ENCODE data around the gene GABBR2.

The GABBR2 gene

GRCh38 chr9:98533132-98533531, 175.6 kb downstream of the GABBR2 start:
- H3K4me3 ChIP-seq (ENCODE audit: low read depth, low read length) = no peak overlapping the region
- DNase-seq (ENCODE audit: low read depth) = no peak
- TF ChIP-seq, protein P1, sequence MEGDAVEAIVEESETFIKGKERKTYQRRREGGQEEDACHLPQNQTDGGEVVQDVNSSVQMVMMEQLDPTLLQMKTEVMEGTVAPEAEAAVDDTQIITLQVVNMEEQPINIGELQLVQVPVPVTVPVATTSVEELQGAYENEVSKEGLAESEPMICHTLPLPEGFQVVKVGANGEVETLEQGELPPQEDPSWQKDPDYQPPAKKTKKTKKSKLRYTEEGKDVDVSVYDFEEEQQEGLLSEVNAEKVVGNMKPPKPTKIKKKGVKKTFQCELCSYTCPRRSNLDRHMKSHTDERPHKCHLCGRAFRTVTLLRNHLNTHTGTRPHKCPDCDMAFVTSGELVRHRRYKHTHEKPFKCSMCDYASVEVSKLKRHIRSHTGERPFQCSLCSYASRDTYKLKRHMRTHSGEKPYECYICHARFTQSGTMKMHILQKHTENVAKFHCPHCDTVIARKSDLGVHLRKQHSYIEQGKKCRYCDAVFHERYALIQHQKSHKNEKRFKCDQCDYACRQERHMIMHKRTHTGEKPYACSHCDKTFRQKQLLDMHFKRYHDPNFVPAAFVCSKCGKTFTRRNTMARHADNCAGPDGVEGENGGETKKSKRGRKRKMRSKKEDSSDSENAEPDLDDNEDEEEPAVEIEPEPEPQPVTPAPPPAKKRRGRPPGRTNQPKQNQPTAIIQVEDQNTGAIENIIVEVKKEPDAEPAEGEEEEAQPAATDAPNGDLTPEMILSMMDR (IDR thresholded peaks at IDR 0.05; ENCODE audit: control insufficient read depth, extremely low read depth, insufficient read depth) = no peak

DNA sequence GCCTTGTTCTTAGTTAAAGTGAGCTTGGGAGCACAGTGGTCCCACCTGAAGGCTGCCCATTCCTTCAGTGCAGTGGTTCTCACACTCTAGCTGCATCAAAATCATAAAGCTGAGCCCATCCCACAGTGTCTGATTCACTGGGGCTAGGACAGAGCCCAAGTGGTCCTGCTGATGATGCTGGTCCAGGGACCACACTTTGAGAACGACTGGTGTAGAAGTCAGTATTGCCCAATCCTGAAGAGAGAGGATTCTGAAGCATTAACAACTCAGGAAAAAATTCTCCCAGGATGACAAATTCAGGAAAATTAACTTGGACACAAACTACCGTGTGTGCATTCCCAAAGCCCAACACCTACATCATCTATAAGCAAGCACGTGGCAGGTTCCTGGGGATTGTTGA, 176.2 kb downstream of the GABBR2 start:
- no peak for DNase-seq (ENCODE audit: low read depth)
- TF ChIP-seq, protein P1 (IDR thresholded peaks at IDR 0.05; ENCODE audit: control insufficient read depth, extremely low read depth, insufficient read depth) = no peak

GRCh38 chr9:98532147-98532546, 176.6 kb downstream of the GABBR2 start:
- no peak overlapping the region for H3K4me3 ChIP-seq (ENCODE audit: low read depth, low read length)
- TF ChIP-seq, protein P1 (IDR thresholded peaks at IDR 0.05; ENCODE audit: control insufficient read depth, extremely low read depth, insufficient read depth) = no peak
- DNase-seq (ENCODE audit: low read depth) = no peak

More for the DNA sequence above, 176.2 kb downstream of the GABBR2 start:
- no peak overlapping the region for H3K4me3 ChIP-seq (ENCODE audit: low read depth, low read length)

DNA sequence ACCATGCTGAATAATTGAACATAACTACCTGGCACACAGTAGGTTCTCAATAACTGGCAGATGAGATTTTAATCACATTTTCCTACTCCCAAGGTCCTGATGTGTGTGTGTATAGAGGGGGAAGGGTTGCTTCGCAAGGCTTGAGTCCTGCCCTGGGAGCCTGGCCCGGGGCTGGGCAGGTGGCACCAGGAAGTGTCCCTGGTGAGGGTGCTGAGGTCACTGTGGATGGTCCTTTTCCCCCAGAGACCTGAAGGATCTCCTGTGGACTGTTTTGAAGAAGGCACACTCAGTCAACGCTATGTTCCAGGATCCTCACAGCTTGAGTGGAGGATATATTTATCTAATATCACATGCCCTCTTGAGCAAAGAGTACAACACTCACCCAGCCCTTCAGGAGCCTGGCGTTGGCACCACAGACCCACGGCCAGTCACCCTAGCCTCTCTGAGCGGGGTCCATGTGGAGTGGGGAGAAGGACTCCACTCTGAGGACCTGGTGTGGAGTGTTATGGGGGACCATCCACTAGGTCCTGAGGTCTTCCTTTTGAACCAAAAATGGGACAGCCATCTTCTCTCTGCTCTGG, 177.8 kb downstream of the GABBR2 start:
- DNase-seq (ENCODE audit: low read depth) = no peak
- TF ChIP-seq, protein P1 (IDR thresholded peaks at IDR 0.05; ENCODE audit: control insufficient read depth, extremely low read depth, insufficient read depth) = no peak

GRCh38 chr9:98530275-98530674, 178.5 kb downstream of the GABBR2 start:
- no peak for DNase-seq (ENCODE audit: low read depth)
- no peak overlapping the region for H3K4me3 ChIP-seq (ENCODE audit: low read depth, low read length)
- TF ChIP-seq, protein P1 (IDR thresholded peaks at IDR 0.05; ENCODE audit: control insufficient read depth, extremely low read depth, insufficient read depth) = no peak

More for the DNA sequence above, 177.8 kb downstream of the GABBR2 start:
- no peak overlapping the region for H3K4me3 ChIP-seq (ENCODE audit: low read depth, low read length)

DNA sequence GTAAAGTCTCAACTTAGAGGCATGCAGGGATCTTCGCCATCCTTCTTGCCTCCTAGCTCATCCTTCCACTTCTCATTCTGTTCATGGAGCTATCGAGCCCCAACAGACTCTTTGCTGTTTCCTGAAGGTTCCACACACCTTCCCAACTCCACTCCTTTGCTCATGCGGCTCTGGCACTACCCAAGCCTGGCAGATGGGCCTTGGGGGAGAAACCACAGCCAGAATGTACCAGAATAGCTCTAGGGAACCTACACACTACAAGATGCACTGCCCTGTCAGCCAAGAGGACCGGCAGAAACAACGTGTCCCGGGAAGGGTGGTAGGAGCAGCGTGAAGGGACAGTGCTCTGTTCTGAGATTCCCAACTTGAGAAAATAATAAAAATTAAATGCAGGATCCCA, 178.9 kb downstream of the GABBR2 start:
- no peak overlapping the region for H3K4me3 ChIP-seq (ENCODE audit: low read depth, low read length)
- no peak for DNase-seq (ENCODE audit: low read depth)
- TF ChIP-seq, protein P1 (IDR thresholded peaks at IDR 0.05; ENCODE audit: control insufficient read depth, extremely low read depth, insufficient read depth) = no peak

Data from LNCaP clone FGC (cell line).